LoVo (cell line): ENCODE measurements around the gene SLC44A5.

Source experiments
- DNase-seq: peaks from one replicate; pipeline ENCODE4 v3.0.0-alpha.2; 2016; ENCODE audit warnings: low spot score

SLC44A5 gene

DNA sequence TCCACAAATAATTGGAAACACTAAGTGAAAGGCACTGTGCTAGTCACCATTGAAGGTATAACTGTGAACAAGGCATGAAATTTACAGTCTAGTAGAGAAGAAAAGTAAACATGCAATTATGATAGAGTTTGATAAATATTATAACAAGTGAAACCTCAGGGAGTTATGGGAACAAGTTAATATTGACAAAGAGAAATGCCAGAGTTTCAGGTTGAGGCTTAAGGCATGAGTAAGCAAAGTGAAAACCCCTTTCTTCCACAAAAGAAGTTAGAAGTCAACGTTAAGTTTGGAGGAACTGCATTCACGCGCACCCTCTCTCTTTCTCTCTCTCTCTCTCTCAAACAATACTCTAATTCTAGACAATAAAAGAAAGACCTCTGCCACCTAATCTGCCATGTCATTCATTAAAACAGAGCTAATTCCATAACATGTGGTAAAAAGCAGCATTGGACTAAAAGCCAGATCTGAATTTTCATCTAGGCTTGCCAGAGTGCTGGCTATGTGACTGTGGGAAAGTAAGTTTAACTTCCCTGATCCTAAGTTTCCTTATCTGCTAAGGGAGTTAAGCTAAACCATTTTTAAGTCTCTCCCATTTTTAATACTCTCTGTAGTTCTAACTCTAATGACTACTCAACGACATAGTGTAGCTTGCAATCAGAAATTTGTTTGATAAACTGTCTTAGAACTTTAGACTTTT, 22.0 kb downstream of the SLC44A5 start:
- no peak for DNase-seq

DNA sequence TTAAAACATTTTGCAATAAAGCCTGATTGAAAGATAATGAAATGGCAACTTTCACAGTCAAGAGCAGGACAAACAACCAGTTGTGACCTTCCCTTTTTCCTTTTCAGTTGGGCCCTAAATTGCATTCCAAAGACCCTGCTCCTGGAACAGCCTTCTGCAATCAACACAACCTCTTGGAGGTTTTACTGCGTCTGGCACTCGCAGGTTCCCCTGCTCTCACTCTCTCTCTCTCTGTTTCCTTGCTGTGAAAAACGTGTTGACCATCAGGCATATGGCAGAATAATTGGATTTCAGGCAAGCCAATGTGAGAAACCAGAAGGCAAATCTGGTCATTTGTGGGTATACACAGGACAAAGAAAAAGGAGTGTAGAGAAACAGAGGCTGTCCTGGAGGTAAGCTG, 23.2 kb downstream of the SLC44A5 start:
- DNase-seq, result no peak

DNA sequence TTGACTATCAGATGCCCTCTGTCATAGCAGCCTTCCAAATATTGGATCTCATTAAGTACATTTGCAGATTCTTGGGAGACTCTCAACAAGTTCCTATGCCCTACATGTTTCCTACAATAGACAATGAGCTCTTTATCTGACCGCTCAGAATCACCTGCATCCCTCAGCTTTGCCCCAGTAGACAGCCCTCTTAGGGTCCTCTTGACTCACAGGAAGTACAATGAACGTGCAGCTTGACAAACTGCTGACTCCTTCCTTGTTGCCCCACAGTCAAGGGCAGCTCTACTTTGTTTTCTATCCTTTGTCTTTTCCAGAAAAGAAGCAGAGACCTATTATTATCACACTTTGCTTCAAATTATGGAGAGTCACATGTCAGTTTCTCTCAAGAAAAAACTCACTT, 27.6 kb downstream of the SLC44A5 start:
- no peak for DNase-seq

DNA sequence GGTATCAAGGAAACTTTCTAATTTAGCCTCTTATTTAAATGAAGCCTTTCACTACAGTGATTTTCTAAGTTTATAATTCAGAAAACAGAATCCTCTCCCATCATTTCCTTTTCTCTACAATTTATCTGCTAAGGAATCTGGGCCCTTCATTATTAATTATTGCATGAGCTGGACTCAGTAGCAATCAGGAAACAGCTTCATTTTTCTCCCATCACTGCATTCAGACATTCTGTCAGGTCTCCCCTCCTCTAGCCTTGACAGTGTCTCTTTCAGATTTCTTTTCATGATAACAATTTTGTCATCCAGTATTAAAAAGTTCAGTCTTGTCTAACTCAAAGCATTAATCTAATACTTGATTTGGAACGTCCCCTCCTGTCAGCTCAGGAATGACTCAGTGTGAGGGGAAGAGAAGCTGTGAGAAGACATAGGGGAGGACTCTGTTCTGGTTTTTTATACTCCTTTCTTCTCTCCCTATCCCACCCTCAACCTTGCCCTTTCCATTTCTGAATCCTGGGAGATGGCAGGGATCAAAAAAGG, 28.1 kb downstream of the SLC44A5 start:
- no peak for DNase-seq

DNA sequence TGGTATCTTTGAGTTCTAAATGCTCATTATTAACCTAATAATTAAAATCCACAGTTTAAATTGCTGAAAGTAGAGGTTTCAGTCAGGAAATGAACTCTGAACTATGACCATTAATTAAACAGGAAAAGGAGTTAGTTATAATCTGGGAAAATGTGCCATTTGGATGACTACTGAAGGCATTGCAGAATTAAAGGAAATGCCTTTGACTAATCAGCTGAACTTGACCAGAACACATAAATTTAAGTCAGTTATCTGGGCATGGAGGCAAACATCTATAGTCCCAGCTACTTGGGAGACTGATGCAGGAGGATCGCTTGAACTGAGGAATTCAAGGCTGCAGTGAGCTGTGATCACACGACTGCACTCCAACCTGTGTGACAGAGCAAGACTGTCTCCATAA, 31.9 kb downstream of the SLC44A5 start:
- no peak for DNase-seq

DNA sequence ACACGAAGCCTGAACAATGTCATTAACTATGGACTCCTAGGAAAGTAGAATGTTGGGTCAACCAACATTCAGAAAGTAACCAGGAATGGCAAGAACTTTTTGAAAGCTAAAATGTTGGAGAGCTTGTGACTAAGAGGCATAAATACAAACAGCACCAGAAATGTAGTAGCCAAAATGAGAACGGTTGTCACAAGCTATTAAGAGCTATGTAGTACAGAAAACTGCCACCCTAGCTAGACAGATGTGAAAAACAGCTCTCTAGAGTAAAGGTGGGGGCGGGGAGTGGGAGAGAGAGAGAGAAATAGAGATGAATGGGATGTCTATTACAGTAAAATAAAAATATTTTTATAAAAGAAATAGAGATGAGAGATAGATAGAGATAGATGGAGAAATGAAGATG, 35.1 kb downstream of the SLC44A5 start:
- no peak for DNase-seq

DNA sequence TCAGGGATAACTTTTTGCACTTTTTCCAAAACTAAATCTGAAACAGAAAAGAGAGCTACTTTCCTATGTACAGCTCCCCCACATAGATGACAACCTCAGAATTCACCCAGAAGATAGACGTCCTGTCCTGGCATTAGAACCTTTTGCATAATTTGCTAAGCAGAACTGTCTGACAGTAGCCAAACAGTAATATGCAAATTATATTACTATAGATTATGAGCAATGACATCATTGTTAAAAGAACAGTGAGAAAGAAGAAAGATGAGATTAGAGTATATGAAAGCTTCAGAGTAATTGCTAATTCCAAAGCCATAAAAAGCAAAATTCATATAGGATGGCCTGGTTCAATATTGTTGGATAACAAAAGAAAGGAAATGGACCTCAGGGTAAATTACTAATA, 43.7 kb downstream of the SLC44A5 start:
- no peak for DNase-seq

DNA sequence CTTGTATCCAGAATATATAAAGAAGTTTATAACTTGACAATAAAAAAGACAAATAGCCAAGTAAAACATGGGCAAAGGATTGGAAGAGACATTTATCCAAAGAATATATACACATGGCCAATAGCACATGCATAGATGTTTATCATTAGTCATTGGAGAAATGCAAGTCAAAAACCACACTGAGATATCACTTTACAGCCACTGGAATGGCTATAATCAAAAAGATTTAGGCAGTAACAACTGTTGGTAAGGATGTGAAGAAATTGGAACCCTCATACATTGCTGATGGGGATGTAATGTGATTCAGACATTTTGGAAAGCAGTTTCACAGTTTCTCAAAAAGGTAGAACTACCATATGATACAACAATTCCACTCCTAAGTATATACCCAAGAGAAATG, 51.1 kb downstream of the SLC44A5 start:
- DNase-seq, result no peak

DNA sequence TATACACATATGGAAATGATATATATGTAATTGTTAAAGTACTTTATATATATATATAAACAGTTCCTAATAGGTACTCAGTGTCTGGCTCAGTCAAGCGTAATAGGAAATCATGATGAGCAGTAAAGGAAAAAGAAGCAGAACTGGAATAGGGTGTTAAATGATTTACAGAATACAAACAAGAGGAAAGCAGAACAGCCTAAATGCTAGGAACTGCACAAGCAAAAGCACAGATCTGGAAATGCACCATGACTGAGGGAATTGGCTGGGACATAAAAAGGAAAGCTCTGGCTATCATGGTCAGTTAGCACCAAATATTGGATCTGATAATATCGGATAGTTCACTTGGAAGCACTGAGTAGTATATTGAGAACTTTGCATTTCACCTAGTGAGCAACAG, 51.8 kb downstream of the SLC44A5 start:
- no peak for DNase-seq

DNA sequence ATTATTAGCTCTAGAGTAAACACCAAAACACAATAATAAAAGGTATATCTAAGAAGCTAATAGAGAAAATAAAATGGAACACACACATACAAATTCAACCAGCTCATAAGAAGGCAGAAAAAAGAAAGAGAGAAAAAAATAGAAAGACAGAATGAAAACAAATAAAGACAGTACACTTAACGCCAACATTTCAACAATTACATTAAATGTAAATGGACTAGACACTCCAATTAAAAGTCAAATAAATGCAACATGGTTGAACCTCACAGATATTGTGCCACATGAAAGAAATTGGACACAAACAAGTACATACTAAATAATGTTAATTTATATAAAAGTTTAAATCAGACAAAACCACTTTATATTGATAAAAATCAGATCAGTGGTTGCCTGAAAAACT, 56.0 kb downstream of the SLC44A5 start:
- no peak for DNase-seq

DNA sequence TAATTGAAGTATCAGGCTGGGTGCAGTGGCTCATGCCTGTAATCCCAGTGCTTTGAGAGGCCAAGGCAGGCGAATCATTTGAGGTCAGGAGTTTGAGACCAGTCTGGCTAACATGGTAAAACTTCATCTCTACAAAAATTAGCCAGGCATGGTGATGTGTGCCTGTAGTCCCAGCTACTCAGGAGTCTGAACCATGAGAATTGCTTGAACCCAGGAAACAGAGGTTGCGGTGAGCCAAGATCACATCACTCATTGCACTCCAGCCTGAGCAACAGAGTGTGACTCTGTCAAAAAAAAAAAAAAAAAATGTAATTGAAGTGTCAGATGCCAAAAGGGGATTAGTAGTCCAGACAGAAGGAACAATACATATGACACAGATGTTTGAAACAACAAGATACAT, 56.7 kb downstream of the SLC44A5 start:
- no peak for DNase-seq

DNA sequence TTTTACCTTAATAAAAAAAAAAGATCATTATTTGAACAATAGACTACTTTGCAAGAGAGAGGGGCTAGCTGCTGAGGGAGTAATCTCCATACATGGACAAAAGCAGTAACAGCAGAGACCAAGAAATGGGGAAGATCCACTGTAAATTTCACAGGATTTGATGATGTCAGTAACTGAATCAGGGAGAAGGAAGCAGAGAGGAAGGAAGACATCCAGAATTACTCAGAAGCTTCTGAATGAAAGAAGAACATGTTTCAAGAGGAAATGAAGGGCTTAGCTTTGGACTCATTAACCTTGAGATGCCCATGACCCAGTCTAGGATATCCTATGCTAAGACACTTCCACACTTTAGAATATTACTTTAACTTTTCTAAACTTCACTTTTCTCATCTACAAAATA, 60.4 kb downstream of the SLC44A5 start:
- DNase-seq, result no peak

DNA sequence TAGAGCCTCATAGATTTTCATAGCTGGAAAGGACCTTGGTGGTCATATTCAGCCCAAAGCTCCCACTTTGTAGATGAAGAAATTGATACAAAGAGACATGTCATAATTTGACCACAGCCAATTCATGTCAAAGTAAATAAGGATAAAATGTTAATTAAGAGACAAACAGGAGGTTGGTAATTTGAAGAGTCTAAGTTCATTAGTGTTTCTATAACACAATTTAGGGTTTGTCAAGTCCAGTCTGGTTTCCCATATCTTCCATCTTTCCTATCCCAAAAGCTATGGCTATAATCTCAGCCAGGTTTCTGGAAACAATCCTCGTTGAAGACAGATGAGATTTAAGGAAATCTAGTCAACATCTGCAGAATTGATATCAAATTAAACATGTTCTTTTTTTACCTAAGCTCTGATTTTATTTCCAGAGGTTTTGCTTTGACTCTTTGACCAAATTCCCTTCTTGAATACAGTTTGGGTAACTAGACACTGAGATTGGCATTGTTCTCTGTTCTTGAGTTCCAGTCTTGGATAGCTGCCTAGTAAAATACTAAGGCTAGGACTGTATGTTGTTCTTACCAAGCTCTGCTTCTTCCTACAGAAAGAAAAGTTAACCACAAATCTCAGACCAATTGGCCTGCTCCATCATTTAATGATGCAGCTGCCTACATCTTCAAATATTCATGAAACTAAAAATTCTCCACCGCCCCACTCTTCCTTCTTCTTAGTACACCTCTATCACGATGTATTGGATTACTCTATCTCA, 62.0 kb downstream of the SLC44A5 start:
- no peak for DNase-seq

DNA sequence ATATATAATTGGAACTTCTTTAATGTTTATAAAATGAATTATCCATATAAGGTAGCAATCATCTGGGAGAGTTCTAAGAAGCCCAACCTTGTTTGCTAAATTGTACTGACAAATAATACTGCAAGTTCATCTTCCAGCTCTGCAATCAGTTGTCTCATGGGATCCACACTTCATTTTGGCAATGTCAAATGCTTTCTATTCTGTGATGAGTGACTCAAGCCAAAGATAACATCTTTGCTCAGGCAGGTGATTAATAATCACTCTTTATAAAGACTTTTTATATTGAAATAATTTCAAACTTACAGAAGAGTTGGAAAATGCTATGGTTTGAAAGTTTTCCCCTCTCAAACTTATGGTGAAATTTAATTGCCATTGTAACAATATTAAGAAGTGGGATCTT, 67.2 kb downstream of the SLC44A5 start:
- DNase-seq, result no peak

DNA sequence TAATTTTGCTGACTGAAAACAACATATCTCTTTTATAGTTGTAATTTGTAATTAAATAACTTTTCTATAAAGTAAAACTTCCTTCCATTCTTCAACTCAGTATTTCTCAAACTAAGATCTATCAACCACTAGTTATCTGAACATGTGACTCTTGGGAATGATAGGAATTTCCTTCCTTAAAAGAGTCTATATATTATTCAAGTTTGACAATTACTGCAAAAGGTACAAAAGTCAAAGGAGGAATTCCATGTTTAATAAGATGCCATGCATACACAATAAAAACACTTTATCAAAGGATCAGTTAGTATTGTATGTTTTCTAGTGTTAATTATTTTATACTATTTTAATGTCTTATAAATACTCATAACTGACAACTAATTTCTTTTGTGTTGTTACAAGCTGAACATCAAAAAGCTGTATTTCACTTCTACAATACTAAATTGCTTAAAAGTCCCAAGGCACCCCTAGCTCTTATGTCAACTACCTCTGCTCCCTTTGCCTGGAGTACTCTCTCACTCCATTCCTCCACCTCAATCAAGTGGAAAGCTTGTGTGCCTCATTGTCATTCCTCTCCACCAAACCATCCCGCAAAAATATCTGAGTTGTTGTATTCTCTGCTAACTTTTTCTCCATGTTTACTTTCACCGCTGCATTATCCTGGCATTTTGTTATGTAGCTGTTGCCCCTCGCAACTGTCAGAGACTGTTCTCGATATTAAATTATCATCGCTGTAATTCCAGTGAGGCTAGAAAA, 67.9 kb downstream of the SLC44A5 start:
- DNase-seq, result no peak

DNA sequence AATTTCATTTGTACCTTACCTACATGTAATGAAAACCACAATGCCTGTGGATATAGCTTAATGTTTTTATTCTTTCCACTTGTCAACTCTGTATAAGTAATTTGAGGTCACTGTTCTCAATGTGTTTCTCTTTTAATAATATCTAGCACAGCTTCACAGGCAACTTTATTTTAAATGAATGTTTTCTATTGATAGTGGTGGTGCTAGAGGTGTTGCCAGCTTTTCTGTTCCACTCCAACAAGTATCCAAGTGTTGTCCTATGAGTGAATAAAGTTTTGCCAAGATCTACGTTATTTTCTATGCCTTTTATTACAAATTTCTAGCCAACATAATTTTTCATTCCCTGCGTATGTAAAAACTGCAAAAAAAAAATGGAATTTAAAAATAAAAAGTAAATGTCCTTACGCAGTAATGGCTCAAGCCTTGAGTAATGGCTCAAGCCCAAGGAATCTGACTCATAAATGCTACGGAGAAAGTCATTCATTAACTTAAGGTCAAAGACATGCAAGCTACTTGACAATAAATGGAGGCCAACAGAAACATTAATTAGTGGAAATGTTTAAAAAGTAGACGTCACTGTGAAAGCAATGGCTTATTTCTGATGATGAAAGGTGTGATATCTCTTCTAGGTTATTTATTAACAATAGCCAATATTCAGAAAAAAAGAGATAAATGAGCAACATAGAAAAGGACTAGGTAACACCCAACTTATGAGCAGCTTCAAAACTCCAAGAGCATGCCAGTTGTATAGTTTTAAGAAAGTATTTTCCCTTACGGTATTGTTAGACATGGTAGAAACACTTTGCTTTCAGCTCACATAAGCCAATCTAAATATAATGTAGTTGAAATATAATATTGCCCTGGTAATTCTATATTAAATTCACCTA, 71.4 kb downstream of the SLC44A5 start:
- DNase-seq, result peak; percentile 5

DNA sequence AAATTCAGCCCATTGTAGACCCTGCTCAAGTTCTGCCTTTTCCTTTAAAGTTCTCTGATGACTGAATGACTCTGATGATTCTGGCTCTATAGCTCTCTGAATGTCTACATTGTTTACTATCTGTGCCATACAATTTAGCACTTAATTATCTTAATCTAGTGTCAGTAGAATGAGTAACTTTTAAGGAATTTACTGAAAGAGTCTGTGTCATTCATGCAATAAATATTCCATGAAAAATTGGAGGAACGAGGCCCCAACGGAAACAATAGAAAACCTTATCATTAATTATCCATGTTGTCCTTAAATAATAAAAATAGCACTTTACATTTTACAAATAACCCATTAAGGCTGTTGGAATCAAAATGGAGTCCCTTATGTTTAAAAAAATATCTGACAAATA, 77.8 kb downstream of the SLC44A5 start:
- no peak for DNase-seq

DNA sequence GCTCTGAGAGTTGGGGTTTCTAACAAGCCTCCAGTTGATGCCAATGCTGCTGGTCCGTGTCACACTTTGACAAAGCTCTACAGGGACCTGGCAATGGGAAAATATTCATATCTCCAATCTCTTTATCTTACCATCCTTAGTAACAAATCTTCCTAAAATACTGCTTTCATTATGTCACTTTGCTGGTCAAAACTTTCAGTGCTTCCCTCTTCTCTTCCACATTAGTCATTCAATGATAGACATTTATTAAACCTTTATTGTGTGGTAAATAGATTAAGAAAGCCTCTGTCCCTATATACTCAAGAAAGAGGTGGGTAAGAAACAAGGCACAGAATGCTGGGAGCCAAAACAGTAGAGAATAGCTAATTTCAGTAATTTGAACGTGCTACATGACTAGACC, 79.3 kb downstream of the SLC44A5 start:
- DNase-seq, result no peak

DNA sequence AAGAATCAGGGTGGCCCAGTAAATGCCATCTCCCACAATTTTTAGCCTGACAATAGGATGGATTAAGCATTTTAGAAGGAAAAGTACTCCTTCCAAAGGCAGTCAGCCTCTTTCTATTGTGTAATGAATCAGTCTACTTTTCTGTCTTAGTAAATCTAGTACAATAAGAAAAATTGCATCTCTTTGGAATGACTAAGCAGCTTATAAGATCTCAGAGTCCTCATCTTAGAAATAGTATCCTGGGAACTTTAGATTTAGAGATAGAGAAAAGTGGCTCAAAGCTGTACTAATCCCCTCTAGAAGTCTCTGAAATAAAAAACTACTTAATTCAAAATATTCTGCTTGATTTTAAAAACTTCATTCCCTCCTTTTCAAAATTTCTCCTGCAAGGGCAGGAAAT, 81.4 kb downstream of the SLC44A5 start:
- DNase-seq, result no peak

DNA sequence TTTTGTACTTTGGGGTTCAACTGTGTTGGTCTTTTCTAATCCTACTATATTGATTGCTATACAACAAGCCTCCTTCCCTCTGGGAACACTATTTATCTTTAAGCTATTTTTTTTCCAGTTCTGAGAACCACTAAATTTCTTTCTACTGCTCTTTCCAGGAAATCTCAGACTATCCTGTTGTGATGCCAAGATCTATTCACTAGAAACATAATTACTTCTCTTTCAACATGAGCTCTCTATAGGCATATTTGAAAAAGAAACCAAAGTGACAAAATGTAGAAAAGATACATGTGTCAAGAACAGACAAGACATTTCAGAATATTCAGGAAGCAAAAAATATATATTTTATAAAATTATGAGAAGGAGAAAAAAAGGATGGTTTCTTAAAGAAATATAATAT, 82.9 kb downstream of the SLC44A5 start:
- no peak for DNase-seq

DNA sequence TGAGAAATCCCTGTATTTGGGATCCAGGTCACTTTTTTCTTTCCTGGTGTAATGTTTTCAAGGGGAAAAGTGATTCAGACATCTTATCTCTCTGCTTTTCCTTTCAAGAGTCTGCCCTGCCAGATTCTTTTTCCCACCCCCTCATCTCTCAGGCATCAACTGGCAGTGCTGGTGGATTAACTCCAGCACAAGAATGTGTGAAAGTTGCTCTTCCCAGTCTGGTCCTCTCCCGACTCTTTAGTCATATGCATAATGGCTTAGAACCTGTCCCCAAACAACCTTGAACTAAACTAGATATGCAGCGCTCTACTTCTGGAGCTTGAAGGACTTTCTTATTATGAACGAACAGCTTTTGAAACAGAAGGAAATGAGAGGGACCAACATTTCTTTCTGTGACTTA, 88.5 kb downstream of the SLC44A5 start:
- DNase-seq, result no peak

DNA sequence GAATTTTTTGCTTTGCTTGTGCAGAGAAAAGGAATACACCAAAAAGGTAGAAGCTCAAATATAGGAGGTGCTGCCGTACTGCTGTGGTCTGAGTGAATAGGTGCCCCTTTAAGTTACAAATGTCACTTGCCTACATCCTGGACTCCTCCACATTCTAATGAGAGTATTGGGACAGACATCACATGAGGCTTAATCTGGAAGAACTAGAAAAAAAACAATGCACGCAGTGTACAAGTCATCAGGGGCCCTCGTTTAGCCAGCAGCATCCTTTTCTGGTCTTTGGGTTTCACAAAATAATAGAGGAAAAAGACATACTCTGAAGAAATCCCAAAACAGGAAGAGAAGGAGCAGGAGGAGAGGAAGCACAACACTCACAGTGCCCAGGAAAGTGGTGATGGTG, 89.3 kb downstream of the SLC44A5 start:
- DNase-seq, result no peak
